ENCODE measurements around the gene P2RY2. TPM values are rescaled to one million over a fixed set of nuclear protein-coding genes. Genes with fewer than 3 reads are reported as not detected.

The P2RY2 gene
- total and polyA plus RNA-seq, 2 of the 8 experiments (the other 6 are each of a cell fraction or from before 2014, with no cell fraction given), result 1.0 to 1.5 TPM

DNA sequence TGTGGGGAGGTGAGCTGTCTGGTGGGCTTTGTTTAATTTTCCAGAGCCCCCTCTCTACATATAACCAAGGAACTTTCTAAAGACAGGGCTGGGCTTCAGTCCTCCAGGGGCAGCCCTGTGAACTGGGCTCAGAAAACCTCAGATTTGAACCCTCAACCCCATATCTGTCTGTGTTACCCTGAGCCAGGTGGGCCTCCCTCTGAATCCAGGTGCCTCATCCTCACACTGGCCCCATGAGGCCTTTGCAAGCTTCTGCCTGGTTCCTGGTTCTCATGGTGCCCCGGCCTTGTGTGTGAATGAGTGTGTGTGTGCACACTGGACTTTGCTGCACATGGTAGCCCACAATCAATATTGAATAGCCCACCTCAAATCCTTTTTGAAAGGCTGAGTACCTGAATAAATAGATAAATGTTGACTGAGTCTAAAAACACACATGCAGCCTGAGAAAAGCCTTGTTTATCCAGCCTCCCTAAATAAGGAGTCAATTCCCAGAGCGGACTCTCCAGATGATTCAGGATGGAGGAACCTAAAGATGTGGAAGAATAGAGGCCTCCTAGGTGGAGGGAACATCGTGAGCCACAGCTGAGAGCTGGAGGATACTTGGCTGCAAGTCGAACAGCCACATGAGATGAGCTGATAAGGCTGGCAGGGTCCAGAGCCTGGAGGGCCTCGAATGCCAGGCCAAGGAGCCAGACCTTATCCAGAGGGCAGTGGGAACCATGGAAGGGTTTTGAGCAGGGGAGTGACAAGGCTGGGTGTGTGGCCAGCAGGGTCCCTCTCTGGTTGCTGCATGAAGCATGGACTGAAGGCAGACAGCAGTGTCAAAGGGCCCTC is 28.1 kb upstream of the P2RY2 start (continued):
- TF ChIP-seq, protein P1, sequence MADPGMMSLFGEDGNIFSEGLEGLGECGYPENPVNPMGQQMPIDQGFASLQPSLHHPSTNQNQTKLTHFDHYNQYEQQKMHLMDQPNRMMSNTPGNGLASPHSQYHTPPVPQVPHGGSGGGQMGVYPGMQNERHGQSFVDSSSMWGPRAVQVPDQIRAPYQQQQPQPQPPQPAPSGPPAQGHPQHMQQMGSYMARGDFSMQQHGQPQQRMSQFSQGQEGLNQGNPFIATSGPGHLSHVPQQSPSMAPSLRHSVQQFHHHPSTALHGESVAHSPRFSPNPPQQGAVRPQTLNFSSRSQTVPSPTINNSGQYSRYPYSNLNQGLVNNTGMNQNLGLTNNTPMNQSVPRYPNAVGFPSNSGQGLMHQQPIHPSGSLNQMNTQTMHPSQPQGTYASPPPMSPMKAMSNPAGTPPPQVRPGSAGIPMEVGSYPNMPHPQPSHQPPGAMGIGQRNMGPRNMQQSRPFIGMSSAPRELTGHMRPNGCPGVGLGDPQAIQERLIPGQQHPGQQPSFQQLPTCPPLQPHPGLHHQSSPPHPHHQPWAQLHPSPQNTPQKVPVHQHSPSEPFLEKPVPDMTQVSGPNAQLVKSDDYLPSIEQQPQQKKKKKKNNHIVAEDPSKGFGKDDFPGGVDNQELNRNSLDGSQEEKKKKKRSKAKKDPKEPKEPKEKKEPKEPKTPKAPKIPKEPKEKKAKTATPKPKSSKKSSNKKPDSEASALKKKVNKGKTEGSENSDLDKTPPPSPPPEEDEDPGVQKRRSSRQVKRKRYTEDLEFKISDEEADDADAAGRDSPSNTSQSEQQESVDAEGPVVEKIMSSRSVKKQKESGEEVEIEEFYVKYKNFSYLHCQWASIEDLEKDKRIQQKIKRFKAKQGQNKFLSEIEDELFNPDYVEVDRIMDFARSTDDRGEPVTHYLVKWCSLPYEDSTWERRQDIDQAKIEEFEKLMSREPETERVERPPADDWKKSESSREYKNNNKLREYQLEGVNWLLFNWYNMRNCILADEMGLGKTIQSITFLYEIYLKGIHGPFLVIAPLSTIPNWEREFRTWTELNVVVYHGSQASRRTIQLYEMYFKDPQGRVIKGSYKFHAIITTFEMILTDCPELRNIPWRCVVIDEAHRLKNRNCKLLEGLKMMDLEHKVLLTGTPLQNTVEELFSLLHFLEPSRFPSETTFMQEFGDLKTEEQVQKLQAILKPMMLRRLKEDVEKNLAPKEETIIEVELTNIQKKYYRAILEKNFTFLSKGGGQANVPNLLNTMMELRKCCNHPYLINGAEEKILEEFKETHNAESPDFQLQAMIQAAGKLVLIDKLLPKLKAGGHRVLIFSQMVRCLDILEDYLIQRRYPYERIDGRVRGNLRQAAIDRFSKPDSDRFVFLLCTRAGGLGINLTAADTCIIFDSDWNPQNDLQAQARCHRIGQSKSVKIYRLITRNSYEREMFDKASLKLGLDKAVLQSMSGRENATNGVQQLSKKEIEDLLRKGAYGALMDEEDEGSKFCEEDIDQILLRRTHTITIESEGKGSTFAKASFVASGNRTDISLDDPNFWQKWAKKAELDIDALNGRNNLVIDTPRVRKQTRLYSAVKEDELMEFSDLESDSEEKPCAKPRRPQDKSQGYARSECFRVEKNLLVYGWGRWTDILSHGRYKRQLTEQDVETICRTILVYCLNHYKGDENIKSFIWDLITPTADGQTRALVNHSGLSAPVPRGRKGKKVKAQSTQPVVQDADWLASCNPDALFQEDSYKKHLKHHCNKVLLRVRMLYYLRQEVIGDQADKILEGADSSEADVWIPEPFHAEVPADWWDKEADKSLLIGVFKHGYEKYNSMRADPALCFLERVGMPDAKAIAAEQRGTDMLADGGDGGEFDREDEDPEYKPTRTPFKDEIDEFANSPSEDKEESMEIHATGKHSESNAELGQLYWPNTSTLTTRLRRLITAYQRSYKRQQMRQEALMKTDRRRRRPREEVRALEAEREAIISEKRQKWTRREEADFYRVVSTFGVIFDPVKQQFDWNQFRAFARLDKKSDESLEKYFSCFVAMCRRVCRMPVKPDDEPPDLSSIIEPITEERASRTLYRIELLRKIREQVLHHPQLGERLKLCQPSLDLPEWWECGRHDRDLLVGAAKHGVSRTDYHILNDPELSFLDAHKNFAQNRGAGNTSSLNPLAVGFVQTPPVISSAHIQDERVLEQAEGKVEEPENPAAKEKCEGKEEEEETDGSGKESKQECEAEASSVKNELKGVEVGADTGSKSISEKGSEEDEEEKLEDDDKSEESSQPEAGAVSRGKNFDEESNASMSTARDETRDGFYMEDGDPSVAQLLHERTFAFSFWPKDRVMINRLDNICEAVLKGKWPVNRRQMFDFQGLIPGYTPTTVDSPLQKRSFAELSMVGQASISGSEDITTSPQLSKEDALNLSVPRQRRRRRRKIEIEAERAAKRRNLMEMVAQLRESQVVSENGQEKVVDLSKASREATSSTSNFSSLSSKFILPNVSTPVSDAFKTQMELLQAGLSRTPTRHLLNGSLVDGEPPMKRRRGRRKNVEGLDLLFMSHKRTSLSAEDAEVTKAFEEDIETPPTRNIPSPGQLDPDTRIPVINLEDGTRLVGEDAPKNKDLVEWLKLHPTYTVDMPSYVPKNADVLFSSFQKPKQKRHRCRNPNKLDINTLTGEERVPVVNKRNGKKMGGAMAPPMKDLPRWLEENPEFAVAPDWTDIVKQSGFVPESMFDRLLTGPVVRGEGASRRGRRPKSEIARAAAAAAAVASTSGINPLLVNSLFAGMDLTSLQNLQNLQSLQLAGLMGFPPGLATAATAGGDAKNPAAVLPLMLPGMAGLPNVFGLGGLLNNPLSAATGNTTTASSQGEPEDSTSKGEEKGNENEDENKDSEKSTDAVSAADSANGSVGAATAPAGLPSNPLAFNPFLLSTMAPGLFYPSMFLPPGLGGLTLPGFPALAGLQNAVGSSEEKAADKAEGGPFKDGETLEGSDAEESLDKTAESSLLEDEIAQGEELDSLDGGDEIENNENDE (IDR thresholded peaks at IDR 0.05; ENCODE audit: insufficient replicate concordance, low read length), result no peak
- TF ChIP-seq CBX8 (IDR thresholded peaks at IDR 0.05; ENCODE audit: borderline replicate concordance, low read depth, low read length) (no peak), RBBP5 (IDR thresholded peaks at IDR 0.05; ENCODE audit: borderline replicate concordance, low read depth, low read length) (no peak), TEAD4 (IDR thresholded peaks at IDR 0.05; ENCODE audit: low read depth, low read length) (no peak), CEBPB (IDR thresholded peaks at IDR 0.05; ENCODE audit: low read depth, low read length) (no peak), SRF (IDR thresholded peaks at IDR 0.05; ENCODE audit: low read depth, low read length) (no peak)
- TF ChIP-seq, protein P2, sequence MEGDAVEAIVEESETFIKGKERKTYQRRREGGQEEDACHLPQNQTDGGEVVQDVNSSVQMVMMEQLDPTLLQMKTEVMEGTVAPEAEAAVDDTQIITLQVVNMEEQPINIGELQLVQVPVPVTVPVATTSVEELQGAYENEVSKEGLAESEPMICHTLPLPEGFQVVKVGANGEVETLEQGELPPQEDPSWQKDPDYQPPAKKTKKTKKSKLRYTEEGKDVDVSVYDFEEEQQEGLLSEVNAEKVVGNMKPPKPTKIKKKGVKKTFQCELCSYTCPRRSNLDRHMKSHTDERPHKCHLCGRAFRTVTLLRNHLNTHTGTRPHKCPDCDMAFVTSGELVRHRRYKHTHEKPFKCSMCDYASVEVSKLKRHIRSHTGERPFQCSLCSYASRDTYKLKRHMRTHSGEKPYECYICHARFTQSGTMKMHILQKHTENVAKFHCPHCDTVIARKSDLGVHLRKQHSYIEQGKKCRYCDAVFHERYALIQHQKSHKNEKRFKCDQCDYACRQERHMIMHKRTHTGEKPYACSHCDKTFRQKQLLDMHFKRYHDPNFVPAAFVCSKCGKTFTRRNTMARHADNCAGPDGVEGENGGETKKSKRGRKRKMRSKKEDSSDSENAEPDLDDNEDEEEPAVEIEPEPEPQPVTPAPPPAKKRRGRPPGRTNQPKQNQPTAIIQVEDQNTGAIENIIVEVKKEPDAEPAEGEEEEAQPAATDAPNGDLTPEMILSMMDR (IDR thresholded peaks at IDR 0.05; ENCODE audit: control extremely low read depth in 1 of 3, insufficient read depth in 1 of 3, low read depth in 1 of 3, low read length in 3 of 3), result no peak
